HG03378 (cell line): ENCODE data around the gene TNNT3.
"Not testable (repeated sequence)": the region's sequence is repeated elsewhere in the genome, so short reads cannot be mapped to it uniquely, and the experiment has no call there.

Experiments used
- ATAC-seq: cut with Tn5 transposase; IDR thresholded peaks from one replicate; pipeline ENCODE4 v1.9.1; 2021; ENCODE audit warnings: mild to moderate bottlenecking, moderate library complexity; ENCODE audit not compliant: unreplicated experiment

Gene TNNT3

GRCh38 chr11:1932681-1933080, 13.2 kb downstream of the TNNT3 start:
- no peak for ATAC-seq

DNA sequence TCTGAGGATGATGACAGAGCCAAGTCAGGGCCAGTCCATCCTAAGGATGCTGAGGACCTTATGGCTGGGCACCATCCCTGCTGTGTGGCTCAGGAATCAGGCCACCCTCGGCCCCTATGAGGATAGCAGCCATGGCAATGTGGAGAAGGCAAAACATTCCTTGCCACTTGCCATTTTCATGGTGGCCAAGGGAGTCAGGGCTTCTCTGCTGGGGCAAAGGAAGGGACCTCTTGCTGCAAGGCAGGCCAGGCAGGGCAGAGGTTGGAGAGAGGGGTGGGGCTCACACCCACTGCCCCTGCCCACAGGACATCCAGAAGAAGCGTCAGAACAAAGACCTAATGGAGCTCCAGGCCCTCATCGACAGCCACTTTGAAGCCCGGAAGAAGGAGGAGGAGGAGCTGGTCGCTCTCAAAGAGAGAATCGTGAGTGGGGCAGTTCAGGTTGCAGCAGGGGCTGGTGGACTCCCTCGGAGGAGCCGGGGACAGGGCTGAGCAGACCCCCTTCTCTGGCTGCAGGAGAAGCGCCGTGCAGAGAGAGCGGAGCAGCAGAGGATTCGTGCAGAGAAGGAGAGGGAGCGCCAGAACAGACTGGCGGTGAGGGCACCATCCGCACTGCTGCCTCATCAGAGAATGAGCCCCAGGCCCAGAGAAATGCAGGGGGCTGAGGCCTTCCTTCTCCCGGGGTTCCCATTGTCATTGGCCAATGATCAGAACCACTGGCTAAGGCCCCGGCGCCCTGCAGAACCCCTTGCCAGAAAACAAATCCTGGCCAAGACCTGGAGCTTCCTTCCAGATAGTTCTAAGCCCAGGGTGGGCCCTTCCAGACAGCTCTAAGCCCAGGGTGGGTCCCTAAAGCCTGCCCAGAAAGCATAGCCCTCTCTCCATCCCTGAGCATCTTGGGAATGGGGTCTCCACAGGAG, 14.2 kb downstream of the TNNT3 start:
- ATAC-seq = no peak

- ATAC-seq = no peak
These were observed 15.0 kb downstream of the TNNT3 start for GRCh38 chr11:1934335-1935155.

- no peak for ATAC-seq
These were observed 15.9 kb downstream of the TNNT3 start for GRCh38 chr11:1935156-1936071.

DNA sequence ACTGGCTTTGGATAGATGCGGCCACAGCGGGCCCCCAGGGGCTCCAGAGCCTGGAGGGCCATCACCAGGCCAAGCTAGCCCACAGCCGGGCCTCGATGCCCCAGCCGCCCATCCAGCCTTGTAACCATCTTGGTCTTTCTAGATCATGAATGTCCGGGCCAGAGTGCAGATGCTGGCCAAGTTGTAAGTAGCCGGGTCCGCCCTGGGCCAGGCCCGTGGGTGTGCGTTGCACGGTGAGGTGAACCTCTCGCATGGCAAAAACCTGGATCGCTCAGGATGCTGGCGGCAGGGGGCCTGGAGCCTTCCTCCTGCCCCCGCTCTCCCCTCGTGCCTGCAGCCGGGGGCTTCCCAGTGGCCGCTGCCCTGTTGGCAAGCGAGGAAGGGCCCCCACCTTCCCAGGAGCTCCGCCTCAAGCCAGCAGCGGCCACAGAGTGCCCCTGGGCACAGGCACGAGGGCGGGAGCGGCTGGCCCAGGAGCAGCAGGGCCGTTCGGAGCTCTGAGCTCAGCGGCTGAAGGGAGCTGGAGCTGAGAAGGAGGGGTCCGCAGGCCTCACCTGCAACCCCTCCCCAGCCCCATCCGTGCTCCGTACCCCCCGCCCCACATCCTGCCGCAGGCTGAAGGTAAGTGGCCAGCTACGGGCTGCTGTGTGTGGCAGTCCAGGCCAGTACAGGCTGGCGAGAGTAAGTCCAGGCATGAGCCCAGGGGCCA, 16.7 kb downstream of the TNNT3 start:
- ATAC-seq = no peak

GRCh38 chr11:1936781-1937615, 17.5 kb downstream of the TNNT3 start:
- ATAC-seq = no peak

DNA sequence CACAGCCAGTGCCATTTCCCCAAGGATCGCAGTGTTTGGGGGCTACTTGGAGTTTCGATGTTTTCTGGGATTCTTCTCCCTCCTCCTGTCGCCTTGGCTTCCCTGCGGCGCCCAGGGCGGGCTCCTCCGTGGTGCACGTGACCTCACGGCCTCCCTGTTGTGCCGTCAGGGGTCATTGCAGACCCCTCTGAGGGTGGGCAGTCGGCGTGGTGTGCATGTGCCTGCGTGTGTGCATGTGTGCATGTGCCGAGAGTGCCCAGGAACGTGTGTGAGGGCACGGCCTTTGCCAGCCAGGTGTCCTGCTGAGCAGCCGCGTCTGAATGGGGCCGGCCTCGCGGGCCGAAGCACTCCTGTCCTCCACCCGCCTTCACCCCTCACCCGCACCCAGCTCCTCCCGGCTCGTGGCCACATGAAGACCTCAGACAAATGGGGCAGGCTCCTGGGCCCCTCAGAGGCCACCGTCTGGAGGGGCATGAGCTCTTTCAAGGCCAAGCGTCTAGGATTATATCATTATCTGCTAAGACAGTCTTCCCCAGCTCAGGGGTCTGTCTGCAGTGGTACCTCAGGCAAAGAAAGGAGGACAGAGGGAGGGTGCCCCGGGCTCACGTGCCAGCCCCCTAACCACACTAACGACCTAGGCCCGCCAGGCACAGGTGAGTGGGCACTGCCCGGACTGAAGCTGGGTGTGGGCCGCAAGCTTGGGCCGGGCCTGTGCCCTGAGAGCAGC, 18.3 kb downstream of the TNNT3 start:
- ATAC-seq = no peak

DNA sequence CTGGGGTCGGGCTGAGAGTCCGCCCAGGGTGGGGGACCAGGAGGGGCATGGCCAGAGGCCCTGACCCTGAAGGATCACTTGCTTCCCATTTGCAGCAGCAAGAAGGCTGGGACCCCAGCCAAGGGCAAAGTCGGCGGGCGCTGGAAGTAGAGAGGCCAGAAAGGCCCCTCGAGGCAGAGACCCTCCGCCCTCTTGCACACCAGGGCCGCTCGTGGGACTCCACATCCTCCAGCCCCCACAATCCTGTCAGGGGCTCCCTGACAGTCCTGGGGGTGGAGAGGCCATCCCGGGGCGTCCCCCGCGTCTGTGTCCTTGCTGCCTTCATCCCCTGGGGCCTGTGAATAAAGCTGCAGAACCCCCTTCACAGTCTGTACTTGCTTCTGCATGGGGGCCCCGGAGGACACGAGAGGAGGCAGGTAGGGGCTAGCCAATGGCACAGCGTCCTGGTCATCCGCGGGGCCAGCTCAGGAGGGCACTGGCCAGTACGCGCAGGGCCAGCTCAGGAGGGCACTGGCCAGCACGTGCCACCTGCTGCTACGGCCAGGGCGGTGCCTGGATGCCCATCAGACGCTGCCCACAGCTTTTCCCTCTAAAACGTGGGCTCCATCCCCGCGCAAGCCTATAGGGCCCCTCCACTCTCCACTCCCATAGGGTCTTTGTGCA, 19.0 kb downstream of the TNNT3 start:
- ATAC-seq = no peak

GRCh38 chr11:1939006-1939625, 19.6 kb downstream of the TNNT3 start:
- ATAC-seq = no peak

- not testable (repeated sequence) for ATAC-seq
These were observed 20.3 kb downstream of the TNNT3 start for GRCh38 chr11:1939788-1940187.

DNA sequence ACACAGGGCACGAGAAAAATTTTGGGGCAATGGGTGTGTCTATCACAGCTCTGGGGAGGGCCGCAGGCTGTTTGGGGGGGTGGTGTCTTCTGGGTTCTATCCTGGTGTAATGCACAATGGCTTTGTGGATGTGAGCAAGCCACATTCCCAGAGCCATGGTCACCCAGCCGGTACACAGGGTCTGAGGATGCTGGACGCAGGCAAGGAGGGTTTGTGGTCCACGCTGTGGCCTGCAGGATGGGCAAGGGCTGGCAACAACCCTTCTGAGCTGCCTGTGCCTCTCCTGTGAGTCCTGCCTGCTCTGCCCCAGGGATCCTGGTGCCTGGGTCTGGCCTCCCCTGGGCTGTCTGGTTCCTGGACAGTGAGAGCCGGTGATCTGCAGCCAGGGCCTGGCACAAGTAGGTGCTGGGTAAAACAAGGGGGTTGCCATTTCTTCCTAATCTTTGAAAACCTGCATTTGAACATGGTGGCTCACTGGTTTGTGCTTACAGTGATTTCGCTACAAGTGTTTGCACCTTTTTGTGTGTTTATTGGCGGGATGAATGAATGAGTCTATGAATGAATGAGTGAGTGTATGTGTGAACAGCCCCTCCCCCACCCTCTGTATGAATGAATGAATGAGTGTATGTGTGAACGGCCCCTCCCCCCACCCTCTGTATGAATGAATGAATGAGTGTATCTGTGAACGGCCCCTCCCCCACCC, 23.2 kb downstream of the TNNT3 start:
- no peak for ATAC-seq

GRCh38 chr11:1943576-1943975, 24.1 kb downstream of the TNNT3 start:
- no peak for ATAC-seq

DNA sequence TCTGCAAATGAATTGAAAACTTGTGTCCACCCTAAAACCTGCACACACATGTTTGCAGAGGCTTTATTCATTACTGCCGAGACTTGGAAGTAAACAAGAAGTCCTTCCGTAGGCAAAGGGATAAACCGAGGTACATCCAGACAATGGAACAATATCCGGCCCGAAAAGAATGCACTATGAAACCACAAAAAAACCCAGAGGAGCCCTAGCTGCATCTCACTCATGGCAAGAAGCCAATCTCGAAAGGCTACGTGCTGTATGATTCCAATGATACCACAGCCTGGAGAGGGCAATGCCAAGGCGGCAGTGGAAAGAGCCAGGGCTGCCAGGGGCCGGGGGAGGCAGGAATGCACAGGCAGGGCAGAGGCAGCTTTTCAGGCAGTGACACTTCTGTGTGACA, 24.5 kb downstream of the TNNT3 start:
- no peak for ATAC-seq

DNA sequence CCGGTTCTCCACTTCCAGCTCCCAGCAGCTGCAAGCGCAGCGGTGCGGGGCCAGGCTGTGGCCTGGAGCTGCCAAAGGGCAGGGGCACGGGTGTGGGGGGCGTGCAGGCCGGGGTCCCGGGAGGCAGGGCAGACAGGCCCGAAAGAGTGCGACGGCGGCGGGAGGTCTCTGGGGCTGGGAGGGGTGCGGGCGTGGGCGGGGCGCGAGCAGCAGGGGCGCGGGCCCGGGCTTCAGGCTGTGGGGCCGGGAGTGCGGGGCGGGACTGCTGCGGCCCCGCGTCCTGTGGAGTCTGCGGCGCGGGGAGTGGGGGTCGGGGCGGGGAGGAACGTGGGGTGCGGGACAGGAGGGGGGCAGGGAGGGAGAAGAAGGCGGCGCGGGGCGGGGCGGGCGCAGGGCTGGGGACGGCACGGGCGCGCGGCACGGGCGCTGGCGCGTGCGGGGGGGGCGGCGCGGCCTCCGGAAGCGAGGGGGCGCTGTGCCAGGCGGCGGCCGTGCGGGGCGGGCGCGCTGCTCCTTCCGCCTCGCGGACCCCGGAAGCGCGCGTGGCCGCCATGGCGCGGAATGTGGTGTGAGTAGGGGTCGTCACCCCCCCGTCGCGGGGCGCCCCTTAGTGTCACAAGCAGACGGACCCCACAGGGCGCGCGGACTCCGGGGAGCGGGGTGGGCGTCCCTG, 27.4 kb downstream of the TNNT3 start, which contains the start of gene MRPL23:
TSS of gene MRPL23 (plus strand) at position 521 of the 673 bp plus-strand sequence. CDS start at position 552, 31 bp downstream.
- ATAC-seq = no peak

GRCh38 chr11:1947592-1948237, 28.2 kb downstream of the TNNT3 start:
- ATAC-seq = no peak

GRCh38 chr11:1948389-1948788, 28.9 kb downstream of the TNNT3 start:
- ATAC-seq = no peak
